Heart right ventricle (tissue), 16 donors: ENCODE measurements around the gene PDZK1IP1. TPM values are rescaled to one million over a fixed set of nuclear protein-coding genes. Genes with fewer than 3 reads are reported as not detected.

Source experiments
- ATAC-seq, 8 donors: fragments of 200-7000 bp; cut with Tn5 transposase; one replicate each; pipeline ENCODE4 v1.9.1; 2020; ENCODE audit warnings: mild to moderate bottlenecking in 8 of 8, moderate library complexity in 8 of 8, moderate number of reproducible peaks in 1 of 8
- DNase-seq, 2 donors: peaks; one replicate each; pipeline ENCODE4 v3.0.0-alpha.2; 2020
- H3K27ac ChIP-seq, 10 donors: fragments of 200-600 bp; sonication (generic) in 2 of 10; one replicate each; pipeline versions ENCODE4 v1.5.0 to v1.8.0; 2020 to 2022; ENCODE audit warnings: mild to moderate bottlenecking in 3 of 10
- H3K27me3 ChIP-seq, 7 donors: fragments of 200-600 bp; one replicate each; pipeline ENCODE4 v1.8.0; 2021 to 2022; ENCODE audit warnings: mild to moderate bottlenecking in 2 of 7
- H3K36me3 ChIP-seq, 9 donors: fragments of 200-600 bp; sonication (generic) in 1 of 9; one replicate each; pipeline versions ENCODE4 v1.5.0 to v1.8.0; 2020 to 2022; ENCODE audit warnings: mild to moderate bottlenecking in 2 of 9
- H3K4me1 ChIP-seq, 9 donors: fragments of 200-600 bp; sonication (generic) in 1 of 9; one replicate each; pipeline versions ENCODE4 v1.5.0 to v1.8.0; 2020 to 2022; ENCODE audit warnings: mild to moderate bottlenecking in 4 of 9
- H3K4me3 ChIP-seq, 10 donors: fragments of 200-600 bp; sonication (generic) in 2 of 10; one replicate each; pipeline versions ENCODE4 v1.5.0 to v1.8.0; 2020 to 2022; ENCODE audit warnings: mild to moderate bottlenecking in 7 of 10, moderate library complexity in 2 of 10
- H3K9me3 ChIP-seq, 11 donors: fragments of 200-600 bp in 10 of 11; sonication (generic) in 2 of 11; one replicate each; pipeline versions ENCODE4 v1.5.0 to v1.8.0; 2013 to 2022; ENCODE audit warnings: mild to moderate bottlenecking in 2 of 11, control low read depth in 1 of 11, moderate library complexity in 1 of 11
- WGBS, 2 donors: extraction: QIAGEN DNeasy Blood & Tissue Kit; methylation state at CpG; one replicate each; pipeline ENCODE4 v1.1.7; 2013; ENCODE audit warnings: inconsistent platforms in 1 of 2; 5-methylcytosine and 5-hydroxymethylcytosine counted together
- intact Hi-C, 10 donors: fragments of 100-400 bp; cut with DNase I; formaldehyde crosslinking; loops; one replicate each; pipeline versions ENCODE4 v1.11.1 to v1.14.2; 2022
- polyA plus RNA-seq, 2 donors: library from polyadenylated mRNA; stranded (reverse); fragments of 200-250 nt; gene quantifications; one replicate each; pipeline ENCODE4 v1.2.3, GENCODE V29; 2013
- total RNA-seq, 10 donors: library from RNA; stranded (reverse); fragmentation: NEBNext Ultra II Directional in 3 of 10; extraction: Animal tissue kit (Norgen Biotek cat#: 25700) in 3 of 10; gene quantifications; one replicate each; pipeline versions ENCODE4 v1.2.1 to v1.2.4, GENCODE V29; 2021 to 2023
- TF ChIP-seq, protein P1 (sequence below), 9 donors: fragments of 200-600 bp; sonication (generic) in 2 of 9; IDR thresholded peaks; one replicate each; pipeline versions ENCODE4 v1.5.0 to v1.8.0; 2021 to 2022; ENCODE audit warnings: antibody characterized with exemption in 9 of 9, mild to moderate bottlenecking in 5 of 9, moderate library complexity in 1 of 9
- donor health status: Arrhythmogenic right ventricular cardiomyopathy.
- donor health status: ischemic (EF 13 %, LVEDD 7.1; RV severe dilation, severe dysfunction).
- donor health status: healthy with polysubstance abuse.
- donor health status: DM: no; HTN: yes; CAD: no.
- donor health status: DM: no; HTN: no; CAD: no.
- donor health status: ischemic (EF 25% LVEDD 6.9; RV normal size, moderate dysfunction).
- donor health status: ischemic (EF 25% LVEDD 5.7; RV mildly dilated, moderate dysfunction).
- donor health status: healthy.
- donor health status: DM: yes; HTN: yes; CAD: no.
- donor health status: Ischemic cardiomyopathy.
- donor health status: ischemic (EF 35%, LVEDD 5.7; RV mildly dilated, moderate dysfunction).
- donor health status: nonischemic (EF 11% LVEDD 7.7; RV severe dilation, severe dysfunction).
- donor health status: DM: yes; HTN: yes; CAD: no.
- donor health status: PGD.
- donor health status: ischemic (EF 29% LVEDD 5.4; RV normal size, mild dysfunction).
- donor health status: nonischemic (EF 23%, LVEDD 6.1; RV moderate dilation, normal function).

PDZK1IP1 gene
- total and polyA plus RNA-seq, 12 donors: 0.23 to 0.78 (median 0.48) TPM; not detected in 8

DNA sequence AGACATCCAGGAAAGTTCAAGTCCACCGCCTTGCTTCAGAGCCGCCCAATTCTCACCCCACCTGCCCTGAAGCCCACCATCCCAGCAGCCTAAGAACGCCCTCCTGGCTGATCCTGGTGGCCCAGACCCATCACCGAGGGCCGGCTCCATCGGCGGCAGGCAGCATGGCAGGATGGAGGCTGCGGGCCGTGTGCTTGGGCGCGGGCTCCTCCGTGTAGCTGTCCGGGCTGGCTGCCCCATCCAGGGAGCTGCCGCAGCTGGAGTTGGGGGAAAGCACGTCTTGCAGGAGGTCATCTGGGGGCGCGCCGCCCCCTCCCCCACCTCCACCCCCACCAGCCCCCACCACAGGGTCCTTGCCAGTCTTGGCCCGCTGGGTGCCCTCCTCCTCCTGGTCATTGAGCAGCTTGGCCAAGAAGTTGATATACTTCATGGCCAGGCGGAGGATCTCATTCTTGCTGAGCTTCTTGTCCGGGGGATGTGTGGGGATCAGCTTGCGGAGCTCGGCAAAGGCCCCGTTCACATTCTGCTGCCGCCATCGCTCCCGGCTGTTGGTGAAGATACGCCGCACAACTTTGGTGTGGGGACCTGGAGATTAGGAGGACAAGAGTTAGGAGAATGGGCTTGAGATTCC is 29.9 kb upstream of the PDZK1IP1 start:
- DNase-seq: no peak
- Histone ChIP-seq H3K4me1 (peaks cover 0 to 5% (median 0%) of the 10 kb centered on the region in 9 donors), H3K4me3 (no peak overlapping the region), H3K27ac (no peak overlapping the region), H3K9me3 (no peaks in the 10 kb centered on the region), H3K27me3 (peaks cover 0 to 33% (median 22%) of the 10 kb centered on the region in 7 donors), H3K36me3 (peaks cover 0 to 17% (median 0%) of the 10 kb centered on the region in 9 donors)
- ATAC-seq: no peak
- intact Hi-C loops: no loop called here
- TF ChIP-seq, protein P1, sequence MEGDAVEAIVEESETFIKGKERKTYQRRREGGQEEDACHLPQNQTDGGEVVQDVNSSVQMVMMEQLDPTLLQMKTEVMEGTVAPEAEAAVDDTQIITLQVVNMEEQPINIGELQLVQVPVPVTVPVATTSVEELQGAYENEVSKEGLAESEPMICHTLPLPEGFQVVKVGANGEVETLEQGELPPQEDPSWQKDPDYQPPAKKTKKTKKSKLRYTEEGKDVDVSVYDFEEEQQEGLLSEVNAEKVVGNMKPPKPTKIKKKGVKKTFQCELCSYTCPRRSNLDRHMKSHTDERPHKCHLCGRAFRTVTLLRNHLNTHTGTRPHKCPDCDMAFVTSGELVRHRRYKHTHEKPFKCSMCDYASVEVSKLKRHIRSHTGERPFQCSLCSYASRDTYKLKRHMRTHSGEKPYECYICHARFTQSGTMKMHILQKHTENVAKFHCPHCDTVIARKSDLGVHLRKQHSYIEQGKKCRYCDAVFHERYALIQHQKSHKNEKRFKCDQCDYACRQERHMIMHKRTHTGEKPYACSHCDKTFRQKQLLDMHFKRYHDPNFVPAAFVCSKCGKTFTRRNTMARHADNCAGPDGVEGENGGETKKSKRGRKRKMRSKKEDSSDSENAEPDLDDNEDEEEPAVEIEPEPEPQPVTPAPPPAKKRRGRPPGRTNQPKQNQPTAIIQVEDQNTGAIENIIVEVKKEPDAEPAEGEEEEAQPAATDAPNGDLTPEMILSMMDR (IDR thresholded peaks at IDR 0.05): no peak
- WGBS, 2 donors: 88 to 90% methylated on average over 29 of the region's 29 CpGs

DNA sequence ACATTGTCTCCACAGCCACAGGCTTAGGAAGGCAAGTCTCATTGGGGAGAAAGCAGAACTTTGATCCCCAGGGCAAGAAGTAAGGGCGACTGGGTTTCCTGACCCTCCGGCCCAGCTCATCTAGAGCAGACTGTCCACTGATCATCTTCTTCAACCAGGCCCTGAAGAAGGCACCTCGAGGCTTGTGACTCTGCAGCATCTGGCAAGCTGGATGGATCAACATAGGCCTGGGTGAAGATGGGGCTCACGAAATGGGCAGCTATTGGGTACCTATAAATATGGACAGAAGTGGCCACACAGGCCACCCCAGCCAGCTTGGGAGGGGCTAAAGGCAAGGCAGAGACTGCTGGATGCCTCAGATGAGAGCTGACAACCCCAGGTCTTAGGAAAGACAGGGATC is 29.2 kb upstream of the PDZK1IP1 start:
- ATAC-seq (no peak), DNase-seq (no peak)
- WGBS, 2 donors: 90% methylated on average over 4 of the region's 4 CpGs
- Histone ChIP-seq H3K9me3 (no peaks in the 10 kb centered on the region), H3K27me3 (peaks cover 0 to 26% (median 17%) of the 10 kb centered on the region in 7 donors), H3K4me3 (no peak overlapping the region), H3K27ac (no peak overlapping the region), H3K4me1 (peaks cover 0 to 3% (median 0%) of the 10 kb centered on the region in 9 donors), H3K36me3 (peaks cover 0 to 17% (median 0%) of the 10 kb centered on the region in 9 donors)
- TF ChIP-seq, protein P1 (IDR thresholded peaks at IDR 0.05): no peak
- intact Hi-C loops: no loop called here

DNA sequence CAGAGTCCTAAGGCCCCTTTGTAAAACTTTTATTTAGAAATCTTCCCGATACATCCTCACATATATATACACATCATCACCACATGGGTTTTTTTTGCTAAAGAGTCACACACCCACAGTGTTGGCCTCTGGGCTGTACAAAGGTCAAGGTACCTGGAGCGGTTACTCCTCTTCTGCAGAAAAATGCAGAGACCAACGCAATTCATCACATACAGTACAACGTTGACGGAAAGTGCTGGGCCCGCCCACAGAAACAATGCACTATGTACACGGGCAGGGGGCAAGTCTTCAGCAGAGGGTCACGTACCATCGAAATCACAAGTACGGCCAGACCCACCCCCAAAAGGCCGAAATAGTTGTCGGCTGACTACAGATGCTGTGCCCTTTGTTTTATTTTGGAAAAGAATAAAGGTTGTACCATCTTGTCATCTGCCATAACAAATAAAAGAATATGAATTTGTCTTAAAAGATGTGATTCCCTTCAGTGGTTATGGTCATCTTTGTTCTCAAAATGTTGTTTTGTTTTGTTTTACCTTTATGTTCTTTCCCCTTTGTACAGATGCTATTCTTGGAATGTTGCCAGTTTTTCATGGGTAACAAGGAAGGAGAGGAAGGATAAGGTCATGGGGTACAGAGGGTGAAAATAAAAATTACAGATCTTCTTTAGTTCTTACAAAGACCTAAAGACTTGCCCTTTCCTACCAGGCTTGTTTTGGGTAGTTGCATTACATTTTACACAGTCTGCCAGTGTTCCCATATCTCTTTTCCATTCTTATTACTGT is 26.6 kb upstream of the PDZK1IP1 start:
- no peaks in the 10 kb centered on the region for H3K9me3 ChIP-seq
- no peak overlapping the region for H3K27ac ChIP-seq
- no peak for ATAC-seq
- TF ChIP-seq, protein P1 (IDR thresholded peaks at IDR 0.05): no peak
- H3K4me3 ChIP-seq: no peak overlapping the region
- peaks cover 0 to 21% (median 15%) of the 10 kb centered on the region in 9 donors for H3K4me1 ChIP-seq
- intact Hi-C loops: no loop called here
- DNase-seq: no peak
- 89% methylated on average over 12 of the region's 12 CpGs for WGBS, 2 donors
- H3K36me3 ChIP-seq: peaks cover 0 to 17% (median 0%) of the 10 kb centered on the region in 9 donors
- peaks cover 0 to 5% (median 0%) of the 10 kb centered on the region in 7 donors for H3K27me3 ChIP-seq

DNA sequence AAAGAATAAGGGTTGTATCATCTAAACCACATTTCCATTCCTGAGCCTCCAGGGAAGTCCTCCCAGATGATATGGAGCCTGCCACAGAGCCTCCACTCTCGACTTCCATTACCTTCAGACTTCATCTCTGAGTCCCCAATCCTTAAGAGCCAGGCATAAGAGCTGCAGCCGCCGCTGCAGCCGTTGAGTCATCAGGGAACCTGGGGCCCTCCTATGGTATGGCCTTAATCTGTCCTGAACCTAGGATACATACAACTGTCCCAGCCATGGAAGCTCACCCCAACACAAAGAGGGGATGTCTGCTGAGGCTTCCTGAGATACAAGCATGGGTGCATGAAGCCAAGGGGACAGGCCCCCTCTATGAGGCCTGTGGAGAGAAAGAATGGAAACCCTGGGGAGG is 25.9 kb upstream of the PDZK1IP1 start:
- 91 to 92% methylated on average over 4 of the region's 4 CpGs for WGBS, 2 donors
- intact Hi-C loops: no loop called here
- ATAC-seq: no peak
- TF ChIP-seq, protein P1 (IDR thresholded peaks at IDR 0.05): no peak
- peaks cover 0 to 27% (median 17%) of the 10 kb centered on the region in 9 donors for H3K4me1 ChIP-seq
- H3K4me3 ChIP-seq: no peak overlapping the region
- peaks cover 0 to 17% (median 0%) of the 10 kb centered on the region in 9 donors for H3K36me3 ChIP-seq
- peaks cover 0 to 4% (median 0%) of the 10 kb centered on the region in 7 donors for H3K27me3 ChIP-seq
- DNase-seq: no peak
- H3K27ac ChIP-seq: no peak overlapping the region
- no peaks in the 10 kb centered on the region for H3K9me3 ChIP-seq
